CD4-positive, alpha-beta T cell (primary cell): Measurements from ENCODE around the gene TMEM39B. TPM values are rescaled to one million over a fixed set of nuclear protein-coding genes. Genes with fewer than 3 reads are reported as not detected.
"Not testable (repeated sequence)": the region's sequence is repeated elsewhere in the genome, so short reads cannot be mapped to it uniquely, and the experiment has no call there.

Source experiments
- ATAC-seq: fragments of 200-7000 bp; cut with Tn5 transposase; one replicate; pipeline ENCODE4 v1.10.0; 2022; ENCODE audit warnings: mild to moderate bottlenecking; ENCODE audit not compliant: poor library complexity
- CTCF ChIA-PET: fragments of 350-600 bp; sonication (Branson Sonifier 250); formaldehyde crosslinking; loops from one replicate; lab custom pipeline; 2021; ENCODE audit warnings: antibody characterized with exemption, inconsistent platforms; lab: Charles Lee
- POLR2A ChIA-PET: fragments of 350-600 bp; sonication (Branson Sonifier 250); formaldehyde crosslinking; loops from one replicate; lab custom pipeline; 2021; ENCODE audit warnings: antibody characterized with exemption, inconsistent platforms; lab: Charles Lee
- DNase-seq, 14 experiments: peaks; one replicate each; pipeline ENCODE4 v3.0.0-alpha.2; 2013 to 2020; ENCODE audit warnings: mixed read lengths in 2 of 14
- H3K27ac ChIP-seq, 2 donors: one replicate each; pipeline versions ENCODE4 v1.5.1 to v1.7.0; 2013; ENCODE audit warnings: low read length in 2 of 2, low read depth in 1 of 2, mild to moderate bottlenecking in 1 of 2
- H3K27me3 ChIP-seq, 2 experiments: 1 replicate in 1 of 2; 2 replicates in 1 of 2; pipeline versions ENCODE4 v1.6.1 to v1.7.0; 2013; ENCODE audit warnings: low read length in 2 of 2, control low read depth in 1 of 2, mild to moderate bottlenecking in 1 of 2, moderate library complexity in 1 of 2; ENCODE audit not compliant: insufficient read depth in 2 of 2, control insufficient read depth in 1 of 2
- H3K36me3 ChIP-seq: one replicate; pipeline ENCODE4 v1.6.1; 2013; ENCODE audit warnings: low read length, control low read depth; ENCODE audit not compliant: insufficient read depth
- H3K4me1 ChIP-seq: one replicate; pipeline ENCODE4 v1.6.1; 2013; ENCODE audit warnings: low read length, control low read depth; ENCODE audit not compliant: insufficient read depth
- H3K4me3 ChIP-seq: one replicate; pipeline ENCODE4 v1.5.1; 2013; ENCODE audit warnings: mild to moderate bottlenecking, low read length, moderate library complexity
- H3K9me3 ChIP-seq, 2 experiments: 1 replicate in 1 of 2; 2 replicates in 1 of 2; pipeline versions ENCODE4 v1.6.1 to v1.7.0; 2013; ENCODE audit warnings: low read length in 2 of 2, mild to moderate bottlenecking in 2 of 2, control low read depth in 1 of 2, moderate library complexity in 1 of 2; ENCODE audit not compliant: control insufficient read depth in 1 of 2, insufficient read depth in 1 of 2
- H3K27ac Mint-ChIP-seq: one replicate; pipeline ENCODE4 v1.8.0; 2020; ENCODE audit warnings: mixed read lengths
- H3K27me3 Mint-ChIP-seq: one replicate; pipeline ENCODE4 v1.8.0; 2021; ENCODE audit warnings: mixed read lengths
- H3K36me3 Mint-ChIP-seq: one replicate; pipeline ENCODE4 v1.8.0; 2021; ENCODE audit warnings: low read depth, mixed read lengths
- H3K4me1 Mint-ChIP-seq: one replicate; pipeline ENCODE4 v1.8.0; 2021; ENCODE audit warnings: low read depth, mixed read lengths
- H3K4me3 Mint-ChIP-seq: one replicate; pipeline ENCODE4 v1.8.0; 2020; ENCODE audit warnings: mild to moderate bottlenecking, mixed read lengths
- H3K9me3 Mint-ChIP-seq: one replicate; pipeline ENCODE4 v1.8.0; 2020; ENCODE audit warnings: mixed read lengths
- CTCF ChIP-seq: fragments of 200-600 bp; IDR thresholded peaks from one replicate; pipeline ENCODE4 v1.8.0; 2022; ENCODE audit warnings: antibody characterized with exemption, mild to moderate bottlenecking
- intact Hi-C, 2 experiments: fragments of 100-400 bp; cut with DNase I in 1 of 2; cut with micrococcal nuclease in 1 of 2; formaldehyde crosslinking; loops; one replicate each; pipeline versions ENCODE4 v1.15.1 to v1.9.0; 2023 to 2025; cut with DNase I, micrococcal nuclease
- total RNA-seq, 174 experiments: library from RNA in 2 of 174; stranded (reverse) in 2 of 174; gene quantifications; one replicate each; pipeline ENCODE4 v1.2.3 and lab custom pipeline; 2021 to 2026

The TMEM39B gene
- total RNA-seq, 2 experiments from 2014 or later = 7.2 to 7.9 TPM

DNA sequence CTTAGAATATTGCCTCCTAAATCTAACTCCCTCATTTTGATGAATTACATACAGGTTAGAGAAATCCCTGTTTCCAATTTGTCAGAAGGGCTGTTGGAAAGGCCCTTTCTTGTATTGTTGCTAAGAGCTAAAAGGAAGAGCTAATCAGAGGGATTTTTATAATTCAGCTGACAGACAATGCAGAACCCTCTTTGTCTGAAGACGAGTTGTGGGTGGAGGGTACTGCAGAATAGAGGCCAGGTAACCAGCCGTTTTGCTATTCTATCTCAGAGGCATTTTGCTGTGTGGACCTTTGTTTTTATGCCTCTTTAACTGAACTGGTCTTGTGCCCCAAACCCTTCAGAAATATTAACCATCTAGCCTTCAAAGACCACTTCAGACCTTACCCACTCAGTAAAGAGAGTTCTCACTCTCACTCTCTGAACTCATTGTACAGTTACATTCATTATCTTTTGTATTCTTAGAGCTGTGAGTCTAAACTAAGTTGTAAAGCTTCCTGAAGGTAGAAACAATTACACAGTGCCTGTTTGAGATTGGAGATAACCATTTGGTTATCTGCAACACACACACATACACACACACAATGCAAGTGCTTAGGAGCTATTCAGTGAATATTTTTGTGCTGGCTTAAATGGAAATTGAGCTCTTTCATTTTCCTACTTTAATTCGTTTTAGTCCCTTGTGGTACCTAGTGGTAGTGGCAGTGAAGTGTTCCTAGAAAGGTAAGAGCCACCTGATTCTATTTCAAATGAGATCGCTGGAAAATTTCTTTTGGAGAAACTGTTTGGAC lies 54.9 kb downstream of the TMEM39B start:
- Mint-ChIP-seq H3K27ac (peak overlapping the region; percentile 5), H3K36me3 (peaks cover 25% of the 10 kb centered on the region), H3K4me1 (peaks cover 45% of the 10 kb centered on the region), H3K4me3 (no peak overlapping the region), H3K27me3 (no peaks in the 10 kb centered on the region), H3K9me3 (no peaks in the 10 kb centered on the region)
- Histone ChIP-seq H3K27ac (no peak overlapping the region), H3K27me3 (no peaks in the 10 kb centered on the region), H3K9me3 (no peaks in the 10 kb centered on the region), H3K4me3 (no peak overlapping the region), H3K4me1 (peaks cover 15% of the 10 kb centered on the region), H3K36me3 (peaks cover 8% of the 10 kb centered on the region)
- ChIA-PET POLR2A (interaction anchor here (1.5 kb wide), 1 partner anchor 20 kb away, joined by 5 read pairs; the partner anchor contains the start of gene KPNA6), CTCF (interaction anchor here (1.0 kb wide), 2 partner anchors 20 to 339 kb away, joined by 3 to 5 read pairs; no protein-coding TSS in a partner anchor)
- ATAC-seq = no peak
- DNase-seq = no peak
- no peak for TF ChIP-seq CTCF
- intact Hi-C loops = no loop called here

DNA sequence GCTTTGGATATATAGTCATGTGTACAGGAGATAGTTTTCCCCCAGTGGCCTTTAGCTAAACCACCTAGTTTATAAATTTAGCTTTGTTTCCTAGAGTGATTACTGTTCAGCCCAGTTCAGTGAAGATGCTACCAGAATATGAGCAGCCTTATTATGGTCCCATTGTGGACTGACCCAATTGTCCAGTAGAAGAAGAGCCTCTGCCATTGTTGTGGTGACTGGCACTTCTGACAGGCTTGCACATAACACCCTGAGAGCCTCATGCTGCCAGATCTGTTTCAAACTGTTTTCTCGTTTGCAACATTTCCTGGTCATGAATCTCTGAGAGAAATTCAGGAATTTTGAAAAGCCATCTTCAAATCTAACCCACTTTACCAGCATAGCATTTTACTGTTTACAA lies 55.7 kb downstream of the TMEM39B start:
- DNase-seq (no peak), ATAC-seq (no peak)
- intact Hi-C loops = no loop called here
- no peak overlapping the region for H3K4me3 ChIP-seq
- peaks cover 37% of the 10 kb centered on the region for H3K4me1 Mint-ChIP-seq
- H3K9me3 ChIP-seq = no peaks in the 10 kb centered on the region
- no peak for TF ChIP-seq CTCF
- no peaks in the 10 kb centered on the region for H3K27me3 ChIP-seq
- CTCF ChIA-PET = interaction anchor here (0.8 to 1.3 kb wide), 4 partner anchors 18 to 26 kb away, joined by 3 to 5 read pairs (median 3); no protein-coding TSS in a partner anchor
- no peaks in the 10 kb centered on the region for H3K27me3 Mint-ChIP-seq
- POLR2A ChIA-PET = interaction anchor here (1.5 kb wide), 1 partner anchor 21 kb away, joined by 5 read pairs; the partner anchor contains the start of gene KPNA6
- no peak overlapping the region for H3K4me3 Mint-ChIP-seq
- H3K36me3 Mint-ChIP-seq = peaks cover 25% of the 10 kb centered on the region
- H3K4me1 ChIP-seq = peaks cover 13% of the 10 kb centered on the region
- peak overlapping the region; percentile 30 for H3K27ac Mint-ChIP-seq
- H3K36me3 ChIP-seq = peaks cover 8% of the 10 kb centered on the region
- H3K9me3 Mint-ChIP-seq = no peaks in the 10 kb centered on the region
- no peak overlapping the region for H3K27ac ChIP-seq

- H3K9me3 ChIP-seq = no peaks in the 10 kb centered on the region
- ATAC-seq (no peak), DNase-seq (no peak)
- POLR2A ChIA-PET = no interaction called here
- H3K27ac Mint-ChIP-seq = peak overlapping the region; percentile 30
- no peaks in the 10 kb centered on the region for H3K9me3 Mint-ChIP-seq
- H3K4me3 Mint-ChIP-seq = no peak overlapping the region
- H3K4me1 ChIP-seq = peaks cover 12% of the 10 kb centered on the region
- no peaks in the 10 kb centered on the region for H3K27me3 ChIP-seq
- no peaks in the 10 kb centered on the region for H3K27me3 Mint-ChIP-seq
- H3K36me3 Mint-ChIP-seq = peaks cover 25% of the 10 kb centered on the region
- no peak for TF ChIP-seq CTCF
- peaks cover 8% of the 10 kb centered on the region for H3K36me3 ChIP-seq
- H3K4me3 ChIP-seq = no peak overlapping the region
- peaks cover 37% of the 10 kb centered on the region for H3K4me1 Mint-ChIP-seq
- CTCF ChIA-PET = interaction anchor here (0.8 to 1.3 kb wide), 3 partner anchors 18 to 25 kb away, joined by 3 read pairs; no protein-coding TSS in a partner anchor
- intact Hi-C loops = no loop called here
- H3K27ac ChIP-seq = no peak overlapping the region
Observed at GRCh38 chr1:32128964-32129363, 56.2 kb downstream of the TMEM39B start.

DNA sequence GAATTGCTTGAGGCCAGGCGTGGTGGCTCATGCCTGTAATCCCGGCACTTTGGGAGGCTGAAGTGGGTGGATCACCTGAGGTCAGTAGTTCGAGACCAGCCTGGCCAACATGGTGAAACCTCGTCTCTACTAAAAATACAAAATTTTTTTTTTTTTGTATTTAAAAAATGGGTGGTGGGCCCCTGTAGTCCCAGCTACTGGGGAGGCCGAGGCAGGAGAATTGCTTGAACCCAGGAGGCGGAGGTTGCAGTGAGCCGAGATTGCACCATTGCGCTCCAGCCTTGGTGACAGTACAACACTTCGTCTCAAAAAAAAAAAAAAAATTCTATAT lies 61.2 kb downstream of the TMEM39B start:
- intact Hi-C loops, POLR2A ChIA-PET, ATAC-seq, H3K9me3 Mint-ChIP-seq, H3K27ac Mint-ChIP-seq, H3K9me3 ChIP-seq, H3K27ac ChIP-seq, H3K4me1 ChIP-seq, H3K27me3 ChIP-seq, H3K4me3 Mint-ChIP-seq, H3K4me3 ChIP-seq, H3K27me3 Mint-ChIP-seq, H3K36me3 ChIP-seq, DNase-seq: not testable (repeated sequence)
- Mint-ChIP-seq H3K36me3 (peaks cover 40% of the 10 kb centered on the region), H3K4me1 (peaks cover 43% of the 10 kb centered on the region)
- CTCF ChIA-PET = interaction anchor here (0.7 to 1.1 kb wide), 2 partner anchors 25 to 238 kb away, joined by 3 to 4 read pairs; no protein-coding TSS in a partner anchor
